GM19238 (cell line): ENCODE results near the gene CLEC9A.

Source experiments
- DNase-seq: peaks from one replicate; pipeline ENCODE4 v3.0.0; 2011; ENCODE audit warnings: low spot score; ENCODE audit not compliant: insufficient read length

CLEC9A gene

GRCh38 chr12:10067264-10067663 lies 36.8 kb downstream of the CLEC9A start:
- no peak for DNase-seq

GRCh38 chr12:10067942-10068341 lies 37.5 kb downstream of the CLEC9A start:
- DNase-seq = no peak

GRCh38 chr12:10068644-10069043 lies 38.2 kb downstream of the CLEC9A start:
- no peak for DNase-seq

- no peak for DNase-seq
Observed at GRCh38 chr12:10069099-10069498, 38.6 kb downstream of the CLEC9A start.

- no peak for DNase-seq
Observed at GRCh38 chr12:10069976-10070375, 39.5 kb downstream of the CLEC9A start.

GRCh38 chr12:10070380-10070779 lies 39.9 kb downstream of the CLEC9A start:
- no peak for DNase-seq

- no peak for DNase-seq
Observed at GRCh38 chr12:10072131-10072530, 41.6 kb downstream of the CLEC9A start.

- DNase-seq = no peak
Observed at GRCh38 chr12:10073261-10073660, 42.8 kb downstream of the CLEC9A start.

GRCh38 chr12:10075451-10075850 lies 45.0 kb downstream of the CLEC9A start:
- no peak for DNase-seq

- no peak for DNase-seq
Observed at GRCh38 chr12:10082117-10082874, 51.8 kb downstream of the CLEC9A start.

- DNase-seq = no peak
Observed at GRCh38 chr12:10084733-10085132, 54.3 kb downstream of the CLEC9A start.

GRCh38 chr12:10086387-10086786 lies 55.9 kb downstream of the CLEC9A start:
- DNase-seq = no peak

- DNase-seq = no peak
Observed at GRCh38 chr12:10088031-10088430, 57.5 kb downstream of the CLEC9A start.

- no peak for DNase-seq
Observed at GRCh38 chr12:10088955-10089900, 58.7 kb downstream of the CLEC9A start.

GRCh38 chr12:10094646-10095395 lies 64.3 kb downstream of the CLEC9A start:
- DNase-seq = no peak

GRCh38 chr12:10095971-10096370 lies 65.5 kb downstream of the CLEC9A start:
- no peak for DNase-seq

- DNase-seq = no peak
Observed at GRCh38 chr12:10097521-10097920, 67.0 kb downstream of the CLEC9A start.

- no peak for DNase-seq
Observed at GRCh38 chr12:10098791-10099190, 68.3 kb downstream of the CLEC9A start, which contains the start of gene CLEC1A. CLEC1A (minus strand) TSS chr12:10098985; CDS start chr12:10098922, 63 bp downstream.

- DNase-seq = no peak
Observed at GRCh38 chr12:10101042-10101579, 70.6 kb downstream of the CLEC9A start.

GRCh38 chr12:10101648-10102220 lies 71.3 kb downstream of the CLEC9A start:
- DNase-seq = no peak

GRCh38 chr12:10102322-10102721 lies 71.8 kb downstream of the CLEC9A start:
- DNase-seq = no peak
